Mammary epithelial cell (primary cell): ENCODE results near the gene SNN.

Experiments
- EZH2 ChIP-seq: IDR thresholded peaks from 2 replicates; pipeline ENCODE4 v1.6.1; 2012; ENCODE audit warnings: low read length, inconsistent platforms, borderline replicate concordance
- TF ChIP-seq, protein P1 (sequence below), 2 donors: IDR thresholded peaks in 1 of 2; conservative IDR thresholded peaks in 1 of 2; 2 replicates each; pipeline ENCODE4 v1.5.1; 2011 to 2012; ENCODE audit warnings: inconsistent platforms in 2 of 2, low read length in 2 of 2, mild to moderate bottlenecking in 2 of 2, control low read depth in 1 of 2, low read depth in 1 of 2; ENCODE audit not compliant: insufficient read depth in 1 of 2; ENCODE audit errors: extremely low read depth in 1 of 2

DNA sequence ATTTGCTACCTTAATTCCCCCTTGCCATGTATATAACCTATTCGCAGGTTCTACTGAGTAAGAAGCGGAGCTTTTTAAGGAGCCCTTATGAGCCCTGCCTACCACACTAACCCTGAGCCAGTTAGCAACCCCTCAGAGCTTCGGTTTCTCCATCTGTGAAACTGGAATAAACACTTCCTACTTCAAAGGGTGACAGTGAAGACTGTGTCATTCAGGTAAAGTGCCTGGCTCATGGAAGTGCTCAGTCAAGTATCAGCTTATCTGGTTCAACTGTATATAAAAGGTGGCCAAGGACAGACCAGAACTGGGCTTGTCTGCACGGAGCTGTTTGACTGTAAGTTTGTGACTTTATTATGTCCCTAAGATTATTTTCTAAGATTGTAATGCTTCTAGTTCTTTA, 43.4 kb downstream of the SNN start:
- TF ChIP-seq, protein P1, sequence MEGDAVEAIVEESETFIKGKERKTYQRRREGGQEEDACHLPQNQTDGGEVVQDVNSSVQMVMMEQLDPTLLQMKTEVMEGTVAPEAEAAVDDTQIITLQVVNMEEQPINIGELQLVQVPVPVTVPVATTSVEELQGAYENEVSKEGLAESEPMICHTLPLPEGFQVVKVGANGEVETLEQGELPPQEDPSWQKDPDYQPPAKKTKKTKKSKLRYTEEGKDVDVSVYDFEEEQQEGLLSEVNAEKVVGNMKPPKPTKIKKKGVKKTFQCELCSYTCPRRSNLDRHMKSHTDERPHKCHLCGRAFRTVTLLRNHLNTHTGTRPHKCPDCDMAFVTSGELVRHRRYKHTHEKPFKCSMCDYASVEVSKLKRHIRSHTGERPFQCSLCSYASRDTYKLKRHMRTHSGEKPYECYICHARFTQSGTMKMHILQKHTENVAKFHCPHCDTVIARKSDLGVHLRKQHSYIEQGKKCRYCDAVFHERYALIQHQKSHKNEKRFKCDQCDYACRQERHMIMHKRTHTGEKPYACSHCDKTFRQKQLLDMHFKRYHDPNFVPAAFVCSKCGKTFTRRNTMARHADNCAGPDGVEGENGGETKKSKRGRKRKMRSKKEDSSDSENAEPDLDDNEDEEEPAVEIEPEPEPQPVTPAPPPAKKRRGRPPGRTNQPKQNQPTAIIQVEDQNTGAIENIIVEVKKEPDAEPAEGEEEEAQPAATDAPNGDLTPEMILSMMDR (conservative IDR thresholded peaks at IDR 0.05 in 1 of 2, IDR thresholded peaks at IDR 0.05 in 1 of 2; ENCODE audit: extremely low read depth in 1 of 2, insufficient read depth in 1 of 2, low read depth in 1 of 2, low read length in 2 of 2), result no peak
- no peak for TF ChIP-seq EZH2
